Measurements from ENCODE around the gene TTC33.

TTC33 gene

DNA sequence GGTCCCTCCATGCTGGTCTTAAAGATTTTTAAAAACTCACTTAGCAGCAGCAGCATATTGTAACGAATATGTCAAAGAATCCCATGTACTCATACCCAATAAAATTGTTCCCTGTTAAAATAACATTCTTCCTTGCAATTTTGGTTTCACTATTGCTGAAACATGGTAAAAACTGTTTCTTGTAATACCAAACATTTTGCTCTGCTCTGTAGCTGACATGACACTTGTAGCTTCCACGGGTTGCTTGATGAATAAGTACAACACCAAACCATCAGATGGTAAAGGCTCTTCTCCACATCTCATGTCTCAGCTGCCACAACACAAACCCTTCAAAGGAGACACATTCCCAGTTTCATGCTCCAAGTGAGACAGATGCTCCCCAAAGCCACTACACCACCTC, 256.8 kb downstream of the TTC33 start:
- TF ChIP-seq, protein P1, sequence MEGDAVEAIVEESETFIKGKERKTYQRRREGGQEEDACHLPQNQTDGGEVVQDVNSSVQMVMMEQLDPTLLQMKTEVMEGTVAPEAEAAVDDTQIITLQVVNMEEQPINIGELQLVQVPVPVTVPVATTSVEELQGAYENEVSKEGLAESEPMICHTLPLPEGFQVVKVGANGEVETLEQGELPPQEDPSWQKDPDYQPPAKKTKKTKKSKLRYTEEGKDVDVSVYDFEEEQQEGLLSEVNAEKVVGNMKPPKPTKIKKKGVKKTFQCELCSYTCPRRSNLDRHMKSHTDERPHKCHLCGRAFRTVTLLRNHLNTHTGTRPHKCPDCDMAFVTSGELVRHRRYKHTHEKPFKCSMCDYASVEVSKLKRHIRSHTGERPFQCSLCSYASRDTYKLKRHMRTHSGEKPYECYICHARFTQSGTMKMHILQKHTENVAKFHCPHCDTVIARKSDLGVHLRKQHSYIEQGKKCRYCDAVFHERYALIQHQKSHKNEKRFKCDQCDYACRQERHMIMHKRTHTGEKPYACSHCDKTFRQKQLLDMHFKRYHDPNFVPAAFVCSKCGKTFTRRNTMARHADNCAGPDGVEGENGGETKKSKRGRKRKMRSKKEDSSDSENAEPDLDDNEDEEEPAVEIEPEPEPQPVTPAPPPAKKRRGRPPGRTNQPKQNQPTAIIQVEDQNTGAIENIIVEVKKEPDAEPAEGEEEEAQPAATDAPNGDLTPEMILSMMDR (IDR thresholded peaks at IDR 0.05; ENCODE audit: borderline replicate concordance, insufficient read depth, low read depth, low read length): no peak
- no peak overlapping the region for H3K4me3 ChIP-seq (ENCODE audit: low read depth, low read length)

DNA sequence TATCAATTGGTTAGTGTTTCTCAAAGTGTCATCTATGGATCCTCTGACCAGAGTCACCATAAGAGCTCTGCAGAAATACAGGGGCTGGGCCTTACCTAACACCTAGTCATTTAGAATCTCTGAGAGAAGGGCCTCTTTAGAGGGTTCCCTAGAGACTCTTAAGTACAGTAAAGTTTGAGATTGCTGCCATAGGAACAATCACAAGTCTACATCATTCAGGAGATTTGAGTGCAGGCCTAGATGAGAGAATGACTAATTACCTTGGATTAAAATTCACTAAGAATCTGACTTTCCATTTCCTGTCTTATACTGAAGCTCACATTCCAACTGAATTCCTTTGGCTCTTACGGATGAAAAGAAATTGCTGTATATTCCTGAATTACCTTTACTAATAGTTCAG, 258.2 kb downstream of the TTC33 start:
- no peak overlapping the region for H3K4me3 ChIP-seq (ENCODE audit: low read depth, low read length)
- TF ChIP-seq, protein P1 (IDR thresholded peaks at IDR 0.05; ENCODE audit: borderline replicate concordance, insufficient read depth, low read depth, low read length): no peak

DNA sequence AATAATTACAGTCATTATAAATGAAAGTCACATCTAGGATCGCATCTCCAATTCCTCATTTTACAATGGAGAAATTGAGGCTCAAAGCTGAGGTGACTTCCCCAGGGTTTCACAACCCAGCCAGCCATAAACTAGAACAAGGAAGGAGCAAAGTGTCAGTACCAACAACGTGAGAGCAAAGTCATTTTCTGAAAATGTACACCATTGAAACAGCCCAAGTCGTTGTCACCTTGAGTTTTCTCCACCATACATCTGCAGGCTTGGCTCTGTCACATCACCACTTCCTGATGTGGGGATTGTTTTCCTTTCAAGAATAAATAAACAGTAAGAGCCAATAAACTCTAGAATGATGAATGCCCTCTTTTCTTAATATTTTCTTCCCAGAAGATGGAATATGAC, 260.5 kb downstream of the TTC33 start:
- TF ChIP-seq, protein P1 (IDR thresholded peaks at IDR 0.05; ENCODE audit: borderline replicate concordance, insufficient read depth, low read depth, low read length): no peak
- H3K4me3 ChIP-seq (ENCODE audit: low read depth, low read length): no peak overlapping the region

DNA sequence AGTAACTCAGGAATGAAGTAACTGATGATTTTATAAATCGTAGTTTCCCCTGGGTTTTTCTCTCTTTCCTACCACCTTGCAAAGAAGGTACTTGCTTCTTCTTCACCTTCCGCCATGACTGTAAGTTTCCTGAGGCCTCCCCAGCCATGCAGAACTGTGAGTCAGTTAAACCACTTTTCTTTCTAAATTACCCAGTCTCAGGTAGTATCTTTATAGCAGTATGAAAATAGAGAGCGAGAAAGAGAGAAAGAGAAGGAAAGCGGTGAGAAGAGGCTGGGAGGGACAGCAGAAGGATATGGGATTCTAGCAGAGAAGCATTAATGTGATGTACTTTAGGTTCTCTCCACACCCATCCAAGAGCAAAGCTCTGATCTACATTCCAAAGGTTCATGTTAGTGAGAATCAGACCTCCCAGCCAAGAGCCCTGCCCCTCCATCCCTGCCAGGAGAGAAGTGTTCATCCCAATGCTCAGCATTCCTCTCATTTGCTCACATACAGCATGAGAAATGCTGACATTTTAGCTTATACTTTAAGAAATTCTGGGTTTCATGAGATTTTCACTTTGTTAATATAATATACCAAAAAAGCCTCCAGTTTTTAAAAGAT, 261.0 kb downstream of the TTC33 start:
- TF ChIP-seq, protein P1 (IDR thresholded peaks at IDR 0.05; ENCODE audit: borderline replicate concordance, insufficient read depth, low read depth, low read length): no peak
- no peak overlapping the region for H3K4me3 ChIP-seq (ENCODE audit: low read depth, low read length)

DNA sequence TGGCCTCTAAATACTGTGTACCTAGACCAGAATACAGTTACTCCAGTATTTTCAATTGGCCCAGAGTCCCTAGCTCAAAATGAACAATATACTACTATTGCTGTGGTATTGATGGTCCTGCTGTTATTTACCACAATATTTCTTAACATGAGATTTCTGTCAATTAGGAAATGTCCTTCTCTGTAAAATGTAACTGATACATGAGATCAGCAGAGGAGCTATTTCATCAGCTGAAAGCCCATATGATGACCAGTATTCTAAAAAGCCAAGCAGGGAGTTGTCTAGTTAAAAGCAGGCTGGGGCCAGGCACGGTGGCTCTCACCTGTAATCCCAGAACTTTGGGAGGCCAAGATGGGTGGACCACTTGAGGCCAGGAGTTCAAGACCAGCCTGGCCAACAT, 263.7 kb downstream of the TTC33 start:
- H3K4me3 ChIP-seq (ENCODE audit: low read depth, low read length): no peak overlapping the region
- TF ChIP-seq, protein P1 (IDR thresholded peaks at IDR 0.05; ENCODE audit: borderline replicate concordance, insufficient read depth, low read depth, low read length): no peak

DNA sequence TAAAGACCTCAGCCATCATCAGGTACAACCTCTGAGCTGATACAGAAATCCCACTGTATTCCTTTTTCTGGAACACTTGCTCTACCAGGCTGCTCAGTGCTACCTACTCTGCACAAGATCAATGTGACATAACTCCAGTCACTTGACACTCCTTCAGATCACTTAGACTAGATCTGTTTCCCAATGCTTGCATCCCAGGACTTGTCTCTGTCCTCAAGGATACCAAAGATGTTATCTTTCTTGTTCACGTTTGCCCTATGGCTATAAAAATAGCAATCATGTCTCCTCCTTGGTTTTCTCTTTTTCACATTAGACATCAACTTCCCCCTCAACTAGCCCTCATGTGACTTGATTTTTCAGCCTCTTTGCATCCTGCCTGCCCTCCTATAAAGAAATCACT, 264.1 kb downstream of the TTC33 start:
- TF ChIP-seq, protein P1 (IDR thresholded peaks at IDR 0.05; ENCODE audit: borderline replicate concordance, insufficient read depth, low read depth, low read length): no peak
- no peak overlapping the region for H3K4me3 ChIP-seq (ENCODE audit: low read depth, low read length)

DNA sequence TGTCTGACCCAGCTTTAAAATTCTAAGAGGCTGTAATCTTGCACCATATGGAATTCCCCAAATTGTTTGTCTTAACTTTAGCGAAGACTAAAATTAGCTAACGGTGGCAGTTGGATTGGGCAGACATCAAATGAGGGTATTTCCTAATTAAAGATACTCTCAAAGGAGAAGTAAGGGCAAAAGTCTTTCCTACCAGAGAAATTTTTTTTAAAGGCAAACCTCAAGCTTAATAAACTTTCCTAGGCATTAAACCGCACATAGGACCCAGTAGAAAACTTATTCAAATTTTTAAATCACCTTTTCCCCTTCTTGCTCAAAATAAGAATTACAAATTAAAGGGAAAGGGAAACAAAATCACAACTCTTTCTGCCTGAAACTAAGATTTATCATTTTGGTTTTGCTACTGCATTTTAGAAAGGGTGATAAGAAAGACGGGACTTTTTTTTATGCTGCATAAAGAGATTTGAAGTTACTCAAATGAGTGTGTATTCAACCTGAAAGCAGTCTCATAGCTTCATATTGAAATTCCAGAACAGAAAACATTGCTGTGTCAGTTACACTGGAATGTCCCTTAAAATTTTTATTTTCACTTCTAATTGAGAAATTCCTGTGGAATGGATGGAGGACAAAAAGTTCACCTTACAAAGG, 265.2 kb downstream of the TTC33 start:
- no peak overlapping the region for H3K4me3 ChIP-seq (ENCODE audit: low read depth, low read length)
- TF ChIP-seq, protein P1 (IDR thresholded peaks at IDR 0.05; ENCODE audit: borderline replicate concordance, insufficient read depth, low read depth, low read length): no peak
